ENCODE results near the gene CDC42. TPM values are rescaled to one million over a fixed set of nuclear protein-coding genes. Genes with fewer than 3 reads are reported as not detected.

CDC42 gene
- total and polyA plus RNA-seq, 9 of the 15 experiments (the other 6 are each of a cell fraction or from before 2014, with no cell fraction given) = 186 to 398 (median 325) TPM

DNA sequence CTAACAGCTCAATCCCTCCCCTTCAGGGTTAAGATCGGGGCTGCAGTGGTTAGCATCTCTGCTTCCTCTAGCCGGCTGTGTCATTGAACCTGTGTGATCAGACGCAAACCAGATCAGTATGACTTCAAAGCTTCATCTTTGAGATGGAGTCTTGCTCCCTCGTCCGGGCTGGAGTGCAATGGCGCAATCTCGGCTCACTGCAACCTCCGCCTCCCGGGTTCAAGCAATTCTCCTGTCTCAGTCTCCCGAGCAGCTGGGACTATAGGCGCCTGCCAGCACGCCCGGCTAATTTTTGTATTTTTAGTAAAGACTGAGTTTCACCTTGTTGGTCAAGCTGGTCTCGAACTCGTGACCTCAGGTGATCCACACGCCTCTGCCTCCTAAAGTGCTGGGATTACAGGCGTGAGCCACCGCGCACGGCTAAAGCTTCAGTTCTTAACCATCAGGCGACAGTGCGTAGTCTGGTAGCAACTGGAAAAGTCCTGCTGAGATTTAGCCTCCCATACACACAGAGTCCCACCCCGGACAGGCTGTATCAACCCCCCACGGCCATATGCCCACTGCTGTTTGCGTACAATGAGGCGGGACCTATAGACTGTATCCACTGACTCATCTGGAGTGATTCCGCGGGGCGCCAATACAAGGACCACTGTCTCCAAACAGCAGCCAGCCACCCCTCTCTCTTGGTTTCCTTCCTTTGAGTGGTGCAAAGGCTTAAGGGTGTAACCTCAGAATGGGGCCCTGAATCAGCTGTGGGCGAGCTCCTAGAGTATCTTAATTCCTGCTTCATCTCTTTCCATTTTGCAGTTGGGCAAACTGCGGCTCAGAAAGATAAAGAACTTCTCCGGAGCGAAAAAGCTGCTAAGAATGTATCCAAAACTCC lies 27.8 kb upstream of the CDC42 start (continued):
- peak; percentile 52 for TF ChIP-seq ZNF263 (CRISPR knock-in tag; IDR thresholded peaks at IDR 0.05; ENCODE audit: borderline replicate concordance)
- TF ChIP-seq FOXA3 (CRISPR knock-in tag; conservative IDR thresholded peaks at IDR 0.05 in 1 of 2, IDR thresholded peaks at IDR 0.05 in 1 of 2) = 0 out of 4 replicates have a peak, but pooled peaks of 1 of the 2 experiments have one; percentile 31
- TF ChIP-seq, protein P1, sequence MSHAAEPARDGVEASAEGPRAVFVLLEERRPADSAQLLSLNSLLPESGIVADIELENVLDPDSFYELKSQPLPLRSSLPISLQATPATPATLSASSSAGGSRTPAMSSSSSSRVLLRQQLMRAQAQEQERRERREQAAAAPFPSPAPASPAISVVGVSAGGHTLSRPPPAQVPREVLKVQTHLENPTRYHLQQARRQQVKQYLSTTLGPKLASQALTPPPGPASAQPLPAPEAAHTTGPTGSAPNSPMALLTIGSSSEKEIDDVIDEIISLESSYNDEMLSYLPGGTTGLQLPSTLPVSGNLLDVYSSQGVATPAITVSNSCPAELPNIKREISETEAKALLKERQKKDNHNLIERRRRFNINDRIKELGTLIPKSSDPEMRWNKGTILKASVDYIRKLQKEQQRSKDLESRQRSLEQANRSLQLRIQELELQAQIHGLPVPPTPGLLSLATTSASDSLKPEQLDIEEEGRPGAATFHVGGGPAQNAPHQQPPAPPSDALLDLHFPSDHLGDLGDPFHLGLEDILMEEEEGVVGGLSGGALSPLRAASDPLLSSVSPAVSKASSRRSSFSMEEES (CRISPR knock-in tag; IDR thresholded peaks at IDR 0.05) = peak; percentile 57
- no peak for TF ChIP-seq RAD51 (IDR thresholded peaks at IDR 0.05; ENCODE audit: borderline replicate concordance, low read depth)
- TF ChIP-seq ZNF165 (CRISPR knock-in tag; IDR thresholded peaks at IDR 0.05; ENCODE audit: borderline replicate concordance) = no peak
- 0 out of 2 replicates have a peak, but pooled peaks have one; percentile 73 for TF ChIP-seq ZNF584 (CRISPR knock-in tag; IDR thresholded peaks at IDR 0.05; ENCODE audit: low read depth)
- TF ChIP-seq, protein P2, sequence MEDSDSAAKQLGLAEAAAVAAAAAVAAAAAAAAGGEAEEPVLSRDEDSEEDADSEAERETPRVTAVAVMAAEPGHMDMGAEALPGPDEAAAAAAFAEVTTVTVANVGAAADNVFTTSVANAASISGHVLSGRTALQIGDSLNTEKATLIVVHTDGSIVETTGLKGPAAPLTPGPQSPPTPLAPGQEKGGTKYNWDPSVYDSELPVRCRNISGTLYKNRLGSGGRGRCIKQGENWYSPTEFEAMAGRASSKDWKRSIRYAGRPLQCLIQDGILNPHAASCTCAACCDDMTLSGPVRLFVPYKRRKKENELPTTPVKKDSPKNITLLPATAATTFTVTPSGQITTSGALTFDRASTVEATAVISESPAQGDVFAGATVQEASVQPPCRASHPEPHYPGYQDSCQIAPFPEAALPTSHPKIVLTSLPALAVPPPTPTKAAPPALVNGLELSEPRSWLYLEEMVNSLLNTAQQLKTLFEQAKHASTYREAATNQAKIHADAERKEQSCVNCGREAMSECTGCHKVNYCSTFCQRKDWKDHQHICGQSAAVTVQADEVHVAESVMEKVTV (CRISPR knock-in tag; IDR thresholded peaks at IDR 0.05) = 0 out of 2 replicates have a peak, but pooled peaks have one; percentile 7
- no peak for TF ChIP-seq ZNF24 (IDR thresholded peaks at IDR 0.05)
- TF ChIP-seq FOXJ2 (tag; IDR thresholded peaks at IDR 0.05) = peak; percentile 46; the same call in 1 of the 2 replicates
- TF ChIP-seq GABPB1 (CRISPR knock-in tag; IDR thresholded peaks at IDR 0.05) = no peak
- TF ChIP-seq BRD4 (IDR thresholded peaks at IDR 0.05) = no peak
- no peak for TF ChIP-seq STAT5A (IDR thresholded peaks at IDR 0.05; ENCODE audit: borderline replicate concordance, low read length)
- TF ChIP-seq TRIM25 (IDR thresholded peaks at IDR 0.05; ENCODE audit: borderline replicate concordance) = 0 out of 2 replicates have a peak, but pooled peaks have one; percentile 44
- no peak for TF ChIP-seq ELK1 (CRISPR knock-in tag; IDR thresholded peaks at IDR 0.05)
- TF ChIP-seq YY1 (IDR thresholded peaks at IDR 0.05; ENCODE audit: borderline replicate concordance in 1 of 3, control insufficient read depth in 1 of 3, extremely low read depth in 1 of 3, insufficient read depth in 3 of 3, insufficient read length in 1 of 3, insufficient replicate concordance in 2 of 3, low read depth in 1 of 3, low read length in 2 of 3) = peak in 1 of 3 experiments; percentile 8
- TF ChIP-seq FOXK1 (CRISPR knock-in tag; IDR thresholded peaks at IDR 0.05; ENCODE audit: borderline replicate concordance) = peak; percentile 81; the same call in 1 of the 2 replicates
- TF ChIP-seq ZNF12 (CRISPR knock-in tag; IDR thresholded peaks at IDR 0.05) = no peak
